Measurements from ENCODE around the gene SMARCA1. TPM values are rescaled to one million over a fixed set of nuclear protein-coding genes. Genes with fewer than 3 reads are reported as not detected.

SMARCA1 gene
- total and polyA plus RNA-seq, 2 of the 13 experiments (the other 11 are each of a cell fraction or from before 2014, with no cell fraction given) = 97.7 to 145 TPM

- no peak for TF ChIP-seq ZNF496 (CRISPR knock-in tag; IDR thresholded peaks at IDR 0.05; ENCODE audit: insufficient replicate concordance)
- TF ChIP-seq ZBTB25 (CRISPR knock-in tag; IDR thresholded peaks at IDR 0.05) = no peak
- no peak for TF ChIP-seq ZNF207 (IDR thresholded peaks at IDR 0.05; ENCODE audit: borderline replicate concordance)
- peak; percentile 60; the same call in 1 of the 2 replicates for TF ChIP-seq ZFP1 (CRISPR knock-in tag; IDR thresholded peaks at IDR 0.05)
- no peak for TF ChIP-seq ZNF770 (CRISPR knock-in tag; IDR thresholded peaks at IDR 0.05)
- no peak for TF ChIP-seq ZNF564 (CRISPR knock-in tag; IDR thresholded peaks at IDR 0.05)
- TF ChIP-seq ZNF615 (CRISPR knock-in tag; IDR thresholded peaks at IDR 0.05; ENCODE audit: borderline replicate concordance) = no peak
- no peak for TF ChIP-seq ZNF776 (CRISPR knock-in tag; IDR thresholded peaks at IDR 0.05)
- no peak for TF ChIP-seq PHB2 (IDR thresholded peaks at IDR 0.05; ENCODE audit: partially characterized antibody)
- no peak for TF ChIP-seq ZNF790 (CRISPR knock-in tag; IDR thresholded peaks at IDR 0.05; ENCODE audit: borderline replicate concordance)
- peak; percentile 41; the same call in 1 of the 2 replicates for TF ChIP-seq ZNF430 (CRISPR knock-in tag; IDR thresholded peaks at IDR 0.05)
- no peak for TF ChIP-seq ZBTB26 (CRISPR knock-in tag; IDR thresholded peaks at IDR 0.05; ENCODE audit: borderline replicate concordance)
- no peak for TF ChIP-seq MTA3 (CRISPR knock-in tag; IDR thresholded peaks at IDR 0.05)
- TF ChIP-seq RCOR2 (CRISPR knock-in tag; IDR thresholded peaks at IDR 0.05) = peak; percentile 70; the same call in 1 of the 2 replicates
- TF ChIP-seq POLR2A (IDR thresholded peaks at IDR 0.05; ENCODE audit: insufficient read depth in 1 of 2, low read depth in 2 of 2, low read length in 2 of 2) = no peak
- no peak for TF ChIP-seq SETDB1 (CRISPR knock-in tag; IDR thresholded peaks at IDR 0.05; ENCODE audit: borderline replicate concordance)
- TF ChIP-seq EED (CRISPR knock-in tag; IDR thresholded peaks at IDR 0.05) = no peak
- 0 out of 2 replicates have a peak, but pooled peaks have one; percentile 39 for TF ChIP-seq ZNF652 (CRISPR knock-in tag; IDR thresholded peaks at IDR 0.05; ENCODE audit: borderline replicate concordance, low read depth)
- TF ChIP-seq ZNF670 (CRISPR knock-in tag; IDR thresholded peaks at IDR 0.05; ENCODE audit: borderline replicate concordance) = no peak
- TF ChIP-seq, protein P1, sequence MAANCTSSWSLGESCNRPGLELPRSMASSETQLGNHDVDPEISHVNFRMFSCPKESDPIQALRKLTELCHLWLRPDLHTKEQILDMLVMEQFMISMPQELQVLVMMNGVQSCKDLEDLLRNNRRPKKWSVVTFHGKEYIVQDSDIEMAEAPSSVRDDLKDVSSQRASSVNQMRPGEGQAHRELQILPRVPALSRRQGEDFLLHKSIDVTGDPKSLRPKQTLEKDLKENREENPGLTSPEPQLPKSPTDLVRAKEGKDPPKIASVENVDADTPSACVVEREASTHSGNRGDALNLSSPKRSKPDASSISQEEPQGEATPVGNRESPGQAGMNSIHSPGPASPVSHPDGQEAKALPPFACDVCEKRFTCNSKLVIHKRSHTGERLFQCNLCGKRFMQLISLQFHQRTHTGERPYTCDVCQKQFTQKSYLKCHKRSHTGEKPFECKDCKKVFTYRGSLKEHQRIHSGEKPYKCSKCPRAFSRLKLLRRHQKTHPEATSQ (CRISPR knock-in tag; IDR thresholded peaks at IDR 0.05; ENCODE audit: borderline replicate concordance) = no peak
- no peak for TF ChIP-seq ZNF432 (CRISPR knock-in tag; IDR thresholded peaks at IDR 0.05; ENCODE audit: borderline replicate concordance)
- no peak for TF ChIP-seq SYNCRIP (IDR thresholded peaks at IDR 0.05; ENCODE audit: insufficient read depth, low read depth, low read length)
- no peak for TF ChIP-seq ATAD3A (CRISPR knock-in tag; IDR thresholded peaks at IDR 0.05)
- no peak for TF ChIP-seq PHF5A (CRISPR knock-in tag; IDR thresholded peaks at IDR 0.05; ENCODE audit: low read depth, unreplicated experiment)
- TF ChIP-seq SALL1 (CRISPR knock-in tag; IDR thresholded peaks at IDR 0.05) = peak; percentile 94
- no peak for TF ChIP-seq GPN1 (CRISPR knock-in tag; IDR thresholded peaks at IDR 0.05; ENCODE audit: borderline replicate concordance)
- no peak for TF ChIP-seq YEATS4 (CRISPR knock-in tag; IDR thresholded peaks at IDR 0.05; ENCODE audit: borderline replicate concordance)
- peak; percentile 67; the same call in 1 of the 2 replicates for TF ChIP-seq ARNTL (CRISPR knock-in tag; IDR thresholded peaks at IDR 0.05)
Observed at GRCh38 chrX:129525162-129525561, 1.9 kb upstream of the SMARCA1 start (continued).
